ENCODE results near the gene ALPP.

DNA sequence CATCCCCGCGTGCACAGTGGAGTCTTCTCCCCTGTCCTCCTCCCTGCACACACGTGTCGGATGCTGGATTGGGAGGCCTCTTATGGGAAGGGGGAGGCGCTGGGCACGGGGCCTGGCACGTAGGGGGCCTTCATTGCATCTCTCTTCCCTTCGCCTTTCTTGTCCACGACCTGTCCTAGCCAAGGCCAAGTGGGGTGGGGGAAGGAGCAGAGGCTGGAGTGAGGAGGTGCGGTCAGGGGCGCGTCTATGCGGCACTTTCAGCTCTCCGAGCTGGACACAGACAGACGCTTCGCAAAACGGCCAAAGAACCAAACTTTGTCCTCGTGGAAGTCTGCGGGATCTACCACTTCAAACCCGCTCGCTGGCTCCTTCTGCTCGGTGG is 41.5 kb downstream of the ALPP start:
- TF ChIP-seq, protein P1, sequence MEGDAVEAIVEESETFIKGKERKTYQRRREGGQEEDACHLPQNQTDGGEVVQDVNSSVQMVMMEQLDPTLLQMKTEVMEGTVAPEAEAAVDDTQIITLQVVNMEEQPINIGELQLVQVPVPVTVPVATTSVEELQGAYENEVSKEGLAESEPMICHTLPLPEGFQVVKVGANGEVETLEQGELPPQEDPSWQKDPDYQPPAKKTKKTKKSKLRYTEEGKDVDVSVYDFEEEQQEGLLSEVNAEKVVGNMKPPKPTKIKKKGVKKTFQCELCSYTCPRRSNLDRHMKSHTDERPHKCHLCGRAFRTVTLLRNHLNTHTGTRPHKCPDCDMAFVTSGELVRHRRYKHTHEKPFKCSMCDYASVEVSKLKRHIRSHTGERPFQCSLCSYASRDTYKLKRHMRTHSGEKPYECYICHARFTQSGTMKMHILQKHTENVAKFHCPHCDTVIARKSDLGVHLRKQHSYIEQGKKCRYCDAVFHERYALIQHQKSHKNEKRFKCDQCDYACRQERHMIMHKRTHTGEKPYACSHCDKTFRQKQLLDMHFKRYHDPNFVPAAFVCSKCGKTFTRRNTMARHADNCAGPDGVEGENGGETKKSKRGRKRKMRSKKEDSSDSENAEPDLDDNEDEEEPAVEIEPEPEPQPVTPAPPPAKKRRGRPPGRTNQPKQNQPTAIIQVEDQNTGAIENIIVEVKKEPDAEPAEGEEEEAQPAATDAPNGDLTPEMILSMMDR (IDR thresholded peaks at IDR 0.05; ENCODE audit: insufficient read depth, low read length, poor library complexity, severe bottlenecking) = no peak
- no peak for TF ChIP-seq EZH2phosphoT487 (conservative IDR thresholded peaks at IDR 0.05; ENCODE audit: low read length)

Measured in SU-DHL-6 (cell line).